ENCODE data around the gene SLIT3.

DNA sequence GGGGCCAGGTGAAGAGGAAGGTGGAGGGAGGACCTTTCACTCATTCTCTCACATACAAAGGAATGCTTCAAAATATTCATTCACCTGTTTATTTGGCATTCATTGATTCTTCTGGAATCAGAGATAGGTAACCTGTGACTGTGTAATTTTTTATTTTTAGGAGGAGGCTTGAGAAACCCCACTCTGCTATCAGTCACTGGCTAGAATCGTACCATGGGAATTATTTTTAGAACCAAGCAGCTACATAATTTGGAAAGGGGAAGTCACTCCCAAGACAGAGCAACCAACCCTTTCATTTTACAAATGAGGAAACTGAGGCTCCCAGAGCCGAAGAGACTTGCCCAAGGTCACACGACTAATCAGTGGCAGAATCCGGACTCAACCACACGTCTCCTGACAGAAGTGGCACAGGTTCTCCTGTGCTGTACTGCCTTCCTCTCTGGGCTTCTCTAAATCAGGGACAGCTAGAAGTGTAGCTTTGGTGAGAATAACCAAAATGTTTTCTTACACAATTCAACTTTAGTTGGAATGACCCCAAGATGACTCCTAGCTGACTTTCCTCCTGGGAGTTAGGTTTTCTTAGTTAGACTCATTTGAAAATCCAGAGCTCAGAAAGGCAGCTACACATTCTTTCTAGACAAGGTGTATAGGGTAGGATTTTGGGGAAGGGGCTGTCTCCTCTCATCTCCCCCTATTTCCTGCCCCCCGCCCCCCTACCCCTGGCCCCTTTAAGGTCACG, 457.5 kb downstream of the SLIT3 start:
- TF ChIP-seq, protein P1, sequence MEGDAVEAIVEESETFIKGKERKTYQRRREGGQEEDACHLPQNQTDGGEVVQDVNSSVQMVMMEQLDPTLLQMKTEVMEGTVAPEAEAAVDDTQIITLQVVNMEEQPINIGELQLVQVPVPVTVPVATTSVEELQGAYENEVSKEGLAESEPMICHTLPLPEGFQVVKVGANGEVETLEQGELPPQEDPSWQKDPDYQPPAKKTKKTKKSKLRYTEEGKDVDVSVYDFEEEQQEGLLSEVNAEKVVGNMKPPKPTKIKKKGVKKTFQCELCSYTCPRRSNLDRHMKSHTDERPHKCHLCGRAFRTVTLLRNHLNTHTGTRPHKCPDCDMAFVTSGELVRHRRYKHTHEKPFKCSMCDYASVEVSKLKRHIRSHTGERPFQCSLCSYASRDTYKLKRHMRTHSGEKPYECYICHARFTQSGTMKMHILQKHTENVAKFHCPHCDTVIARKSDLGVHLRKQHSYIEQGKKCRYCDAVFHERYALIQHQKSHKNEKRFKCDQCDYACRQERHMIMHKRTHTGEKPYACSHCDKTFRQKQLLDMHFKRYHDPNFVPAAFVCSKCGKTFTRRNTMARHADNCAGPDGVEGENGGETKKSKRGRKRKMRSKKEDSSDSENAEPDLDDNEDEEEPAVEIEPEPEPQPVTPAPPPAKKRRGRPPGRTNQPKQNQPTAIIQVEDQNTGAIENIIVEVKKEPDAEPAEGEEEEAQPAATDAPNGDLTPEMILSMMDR (IDR thresholded peaks at IDR 0.05; ENCODE audit: borderline replicate concordance, extremely low read depth, low read length, poor library complexity, severe bottlenecking): no peak
- no peak for TF ChIP-seq EZH2 (IDR thresholded peaks at IDR 0.05; ENCODE audit: borderline replicate concordance, low read depth, low read length, severe bottlenecking)

Measured in DND-41 (cell line).